Esophagus squamous epithelium (tissue), 5 donors: ENCODE measurements around the gene PAK6. TPM values are rescaled to one million over a fixed set of nuclear protein-coding genes. Genes with fewer than 3 reads are reported as not detected.

Source experiments
- DNase-seq: peaks from one replicate; lab custom pipeline; 2025; lab: John Stamatoyannopoulos, UW
- H3K27ac ChIP-seq, 4 donors: fragments of 200-600 bp; sonication (generic); one replicate each; pipeline ENCODE4 v1.5.1; 2016 to 2019; ENCODE audit warnings: mild to moderate bottlenecking in 1 of 4
- H3K27me3 ChIP-seq, 4 donors: fragments of 200-600 bp; sonication (generic); 1 replicate in 3 of 4; 2 replicates in 1 of 4; pipeline versions ENCODE4 v1.5.1 to v1.6.0; 2017 to 2021; ENCODE audit warnings: antibody characterized with exemption in 1 of 4
- H3K36me3 ChIP-seq, 3 donors: fragments of 200-600 bp; sonication (generic); one replicate each; pipeline ENCODE4 v1.5.1; 2016 to 2019
- H3K4me1 ChIP-seq, 3 donors: fragments of 200-600 bp; sonication (generic); one replicate each; pipeline ENCODE4 v1.5.1; 2017 to 2019
- H3K4me3 ChIP-seq, 4 donors: fragments of 200-600 bp; sonication (generic); 1 replicate in 3 of 4; 2 replicates in 1 of 4; pipeline ENCODE4 v1.5.1; 2016 to 2019; ENCODE audit warnings: mild to moderate bottlenecking in 2 of 4, moderate library complexity in 1 of 4
- H3K9me3 ChIP-seq, 3 donors: fragments of 200-600 bp; sonication (generic); one replicate each; pipeline ENCODE4 v1.5.1; 2016 to 2019
- CTCF ChIP-seq, 6 experiments: fragments of 450-650 bp in 4 of 6; fragments of 200-600 bp in 2 of 6; sonication (generic) in 2 of 6; IDR thresholded peaks; one replicate each; pipeline ENCODE4 v1.5.1; 2016 to 2019; ENCODE audit warnings: antibody characterized with exemption in 6 of 6, mild to moderate bottlenecking in 4 of 6, moderate library complexity in 4 of 6
- POLR2A ChIP-seq, 4 donors: fragments of 450-650 bp; IDR thresholded peaks; one replicate each; pipeline ENCODE4 v1.6.1; 2017; ENCODE audit warnings: antibody characterized with exemption in 4 of 4, mild to moderate bottlenecking in 4 of 4, moderate library complexity in 3 of 4
- WGBS, 2 donors: methylation state at CpG; one replicate each; pipeline ENCODE4 v1.1.5; 2018; 5-methylcytosine and 5-hydroxymethylcytosine counted together
- intact Hi-C: fragments of 100-400 bp; cut with DNase I; formaldehyde crosslinking; loops from one replicate; pipeline ENCODE4 v1.15.0; 2022
- total RNA-seq, 4 donors: library from RNA; depleted of rRNA; stranded (reverse); fragments of >200 nt; gene quantifications; one replicate each; pipeline ENCODE4 v1.1.0, GENCODE V29; 2016
- donor health status: DM: yes; HTN: yes; CAD: no.

Gene PAK6
- total RNA-seq, 4 donors from 2014 or later, result 31.5 to 53.5 (median 37.2) TPM

- H3K4me3 ChIP-seq, result no peak overlapping the region
- 75 to 81% methylated on average over 6 to 9 of the region's 11 CpGs for WGBS, 2 donors
- intact Hi-C loops, result loop anchor here (10.0 kb wide), 1 partner anchor 226 kb away; no protein-coding TSS in a partner anchor
- TF ChIP-seq POLR2A (IDR thresholded peaks at IDR 0.05), result no peak
- TF ChIP-seq CTCF (IDR thresholded peaks at IDR 0.05), result no peak
- H3K4me1 ChIP-seq, result peaks cover 9 to 23% (median 11%) of the 10 kb centered on the region in 3 donors
- peaks cover 12 to 90% (median 21%) of the 10 kb centered on the region in 3 donors for H3K36me3 ChIP-seq
- DNase-seq, result no peak
- H3K27me3 ChIP-seq, result no peaks in the 10 kb centered on the region
- no peaks in the 10 kb centered on the region for H3K9me3 ChIP-seq
- no peak overlapping the region for H3K27ac ChIP-seq
Observed at GRCh38 chr15:40270246-40270995, 31.6 kb downstream of the PAK6 start.

GRCh38 chr15:40271685-40272484 is 33.0 kb downstream of the PAK6 start:
- Histone ChIP-seq H3K27ac (no peak overlapping the region), H3K9me3 (no peaks in the 10 kb centered on the region), H3K27me3 (no peaks in the 10 kb centered on the region), H3K4me1 (peaks cover 0 to 13% (median 3%) of the 10 kb centered on the region in 3 donors), H3K36me3 (peaks cover 9 to 92% (median 19%) of the 10 kb centered on the region in 3 donors), H3K4me3 (no peak overlapping the region)
- WGBS, 2 donors, result 77 to 90% methylated on average over 2 to 5 of the region's 25 CpGs
- no peak for DNase-seq
- TF ChIP-seq POLR2A (IDR thresholded peaks at IDR 0.05) (no peak), CTCF (IDR thresholded peaks at IDR 0.05) (no peak)
- intact Hi-C loops, result loop anchor here (2.0 to 10.0 kb wide), 2 partner anchors 51 to 227 kb away; no protein-coding TSS in a partner anchor

- 54 to 87% methylated on average over 9 to 10 of the region's 20 CpGs for WGBS, 2 donors
- H3K27ac ChIP-seq, result no peak overlapping the region
- H3K4me1 ChIP-seq, result peaks cover 0 to 8% (median 0%) of the 10 kb centered on the region in 3 donors
- peaks cover 0 to 3% (median 0%) of the 10 kb centered on the region in 4 donors for H3K27me3 ChIP-seq
- H3K4me3 ChIP-seq, result no peak overlapping the region
- no peak for TF ChIP-seq POLR2A (IDR thresholded peaks at IDR 0.05)
- no peak for TF ChIP-seq CTCF (IDR thresholded peaks at IDR 0.05)
- DNase-seq, result no peak
- H3K36me3 ChIP-seq, result peaks cover 9 to 93% (median 16%) of the 10 kb centered on the region in 3 donors
- H3K9me3 ChIP-seq, result no peaks in the 10 kb centered on the region
- intact Hi-C loops, result loop anchor here (2.0 to 10.0 kb wide), 2 partner anchors 52 to 228 kb away; no protein-coding TSS in a partner anchor
Observed at GRCh38 chr15:40272485-40273056, 33.7 kb downstream of the PAK6 start.

- WGBS, 2 donors, result 78% methylated on average over 7 to 9 of the region's 9 CpGs
- intact Hi-C loops, result loop anchor here (2.0 to 10.0 kb wide), 2 partner anchors 53 to 229 kb away; no protein-coding TSS in a partner anchor
Observed at GRCh38 chr15:40273428-40273827, 34.6 kb downstream of the PAK6 start.

More at GRCh38 chr15:40273428-40273827, 34.6 kb downstream of the PAK6 start:
- no peaks in the 10 kb centered on the region for H3K9me3 ChIP-seq
- DNase-seq, result no peak
- H3K27ac ChIP-seq, result no peak overlapping the region
- H3K36me3 ChIP-seq, result peaks cover 8 to 90% (median 9%) of the 10 kb centered on the region in 3 donors
- H3K4me3 ChIP-seq, result no peak overlapping the region
- H3K27me3 ChIP-seq, result peaks cover 0 to 11% (median 0%) of the 10 kb centered on the region in 4 donors
- TF ChIP-seq CTCF (IDR thresholded peaks at IDR 0.05), result no peak
- TF ChIP-seq POLR2A (IDR thresholded peaks at IDR 0.05), result no peak
- peaks cover 0 to 12% (median 0%) of the 10 kb centered on the region in 3 donors for H3K4me1 ChIP-seq
